ENCODE data around the gene EMP1. TPM values are rescaled to one million over a fixed set of nuclear protein-coding genes. Genes with fewer than 3 reads are reported as not detected.

Gene EMP1
- total and polyA plus RNA-seq, 10 donors, result 4.9 to 170 (median 65.6) TPM

- Histone ChIP-seq H3K4me3 (no peak overlapping the region), H3K27me3 (replicated peaks in 1 of 7) (no peaks in the 10 kb centered on the region), H3K27ac (peak overlapping the region in 3 of 8 donors; percentile 31 to 39 (median 34)), H3K9me3 (no peaks in the 10 kb centered on the region), H3K4me1 (peaks cover 0 to 16% (median 9%) of the 10 kb centered on the region in 6 donors), H3K36me3 (no peaks in the 10 kb centered on the region)
- intact Hi-C loops (cut with DNase I; ENCODE audit: low total_unique reads), result no loop called here
- 15 to 33% (median 23%) methylated on average over 3 of the region's 3 CpGs for WGBS, 5 donors
- DNase-seq, result no peak
- TF ChIP-seq POLR2A (IDR thresholded peaks at IDR 0.05) (no peak), CTCF (IDR thresholded peaks at IDR 0.05 in 8 of 11, conservative IDR thresholded peaks at IDR 0.05 in 3 of 11) (no peak)
Observed at GRCh38 chr12:13154027-13154538, 42.4 kb upstream of the EMP1 start.

GRCh38 chr12:13154831-13155230 lies 41.7 kb upstream of the EMP1 start:
- TF ChIP-seq CTCF (IDR thresholded peaks at IDR 0.05 in 8 of 11, conservative IDR thresholded peaks at IDR 0.05 in 3 of 11), result no peak
- TF ChIP-seq POLR2A (IDR thresholded peaks at IDR 0.05), result no peak
- TF ChIP-seq POLR2AphosphoS5 (IDR thresholded peaks at IDR 0.05), result no peak
- no peak for DNase-seq
- Histone ChIP-seq H3K4me1 (peaks cover 0 to 16% (median 9%) of the 10 kb centered on the region in 6 donors), H3K27me3 (replicated peaks in 1 of 7) (no peaks in the 10 kb centered on the region), H3K9me3 (no peaks in the 10 kb centered on the region), H3K27ac (peak overlapping the region in 2 of 8 donors; percentile 31 to 34), H3K36me3 (no peaks in the 10 kb centered on the region), H3K4me3 (no peak overlapping the region)
- intact Hi-C loops (cut with DNase I; ENCODE audit: low total_unique reads), result no loop called here

GRCh38 chr12:13156277-13156676 lies 40.2 kb upstream of the EMP1 start:
- H3K4me3 ChIP-seq, result no peak overlapping the region
- no peaks in the 10 kb centered on the region for H3K9me3 ChIP-seq
- H3K27ac ChIP-seq, result no peak overlapping the region
- peaks cover 0 to 16% (median 9%) of the 10 kb centered on the region in 6 donors for H3K4me1 ChIP-seq
- no peaks in the 10 kb centered on the region for H3K36me3 ChIP-seq
- DNase-seq, result no peak
- TF ChIP-seq POLR2AphosphoS5 (IDR thresholded peaks at IDR 0.05) (no peak), POLR2A (IDR thresholded peaks at IDR 0.05) (no peak), CTCF (IDR thresholded peaks at IDR 0.05 in 8 of 11, conservative IDR thresholded peaks at IDR 0.05 in 3 of 11) (no peak)
- no peaks in the 10 kb centered on the region for H3K27me3 ChIP-seq (replicated peaks in 1 of 7)
- intact Hi-C loops (cut with DNase I; ENCODE audit: low total_unique reads), result no loop called here
- WGBS, 5 donors, result 46 to 74% (median 48%) methylated on average over 2 of the region's 2 CpGs

GRCh38 chr12:13161172-13161571 lies 35.4 kb upstream of the EMP1 start:
- 75 to 85% (median 79%) methylated on average over 3 of the region's 3 CpGs for WGBS, 5 donors
- Histone ChIP-seq H3K27me3 (replicated peaks in 1 of 7) (no peaks in the 10 kb centered on the region), H3K36me3 (no peaks in the 10 kb centered on the region), H3K4me1 (peaks cover 0 to 17% (median 12%) of the 10 kb centered on the region in 6 donors), H3K27ac (no peak overlapping the region), H3K9me3 (no peaks in the 10 kb centered on the region), H3K4me3 (no peak overlapping the region)
- DNase-seq, result no peak
- intact Hi-C loops (cut with DNase I; ENCODE audit: low total_unique reads), result no loop called here
- TF ChIP-seq CTCF (IDR thresholded peaks at IDR 0.05 in 8 of 11, conservative IDR thresholded peaks at IDR 0.05 in 3 of 11) (no peak), POLR2A (IDR thresholded peaks at IDR 0.05) (no peak), POLR2AphosphoS5 (IDR thresholded peaks at IDR 0.05) (no peak)
